OCI-LY3 (cell line): ENCODE measurements around the gene OR52E8.

Experiments used
- H2AFZ ChIP-seq: fragments of 200-600, 300-600 bp; shearing (Covaris generic); 2 replicates; pipeline ENCODE4 v1.6.0; 2014; ENCODE audit warnings: antibody characterized with exemption, low read depth, low read length
- H3K27ac ChIP-seq: fragments of 200-600, 300-600 bp; sonication (generic); 2 replicates; pipeline ENCODE4 v1.5.1; 2014; ENCODE audit warnings: mild to moderate bottlenecking, low read length, moderate library complexity, mixed read lengths
- H3K27me3 ChIP-seq: fragments of 200-600, 300-600 bp; sonication (generic); 2 replicates; pipeline ENCODE4 v1.6.1; 2014; ENCODE audit warnings: low read depth, low read length, mixed read lengths
- H3K36me3 ChIP-seq: fragments of 200-600, 300-600 bp; sonication (generic); replicated peaks from 2 replicates; pipeline ENCODE3; 2014; ENCODE audit warnings: low read depth, low read length, mixed read lengths
- H3K4me1 ChIP-seq: fragments of 300-600, 200-600 bp; sonication (generic); 2 replicates; pipeline ENCODE4 v1.6.1; 2014; ENCODE audit warnings: low read length, mixed read lengths
- H3K4me2 ChIP-seq: fragments of 200-600, 300-600 bp; sonication (generic); 2 replicates; pipeline ENCODE4 v1.6.1; 2014; ENCODE audit warnings: low read length, mixed read lengths
- H3K4me3 ChIP-seq: fragments of 300-600, 200-600 bp; sonication (generic); 2 replicates; pipeline ENCODE4 v1.5.1; 2014; ENCODE audit warnings: antibody characterized with exemption, mild to moderate bottlenecking, low read length, moderate library complexity
- H3K79me2 ChIP-seq: fragments of 300-600, 200-600 bp; shearing (Covaris generic); 2 replicates; pipeline ENCODE4 v1.6.1; 2014; ENCODE audit warnings: mild to moderate bottlenecking, low read length, mixed read lengths
- H3K9ac ChIP-seq: fragments of 300-600, 200-600 bp; shearing (Covaris generic); 2 replicates; pipeline ENCODE4 v1.6.0; 2014; ENCODE audit warnings: mild to moderate bottlenecking, low read length, moderate library complexity
- H3K9me3 ChIP-seq: fragments of 200-600, 300-600 bp; shearing (Covaris generic); 2 replicates; pipeline ENCODE4 v1.6.1; 2014; ENCODE audit warnings: low read length, mixed read lengths; ENCODE audit not compliant: insufficient read depth
- H4K20me1 ChIP-seq: fragments of 200-600, 300-600 bp; sonication (generic); 2 replicates; pipeline ENCODE4 v1.6.1; 2016; ENCODE audit warnings: low read length, mixed read lengths; ENCODE audit not compliant: insufficient read depth
- CTCF ChIP-seq: fragments of 200-600, 300-600 bp; sonication (generic); IDR thresholded peaks from 2 replicates; pipeline ENCODE4 v1.5.1; 2014; ENCODE audit warnings: antibody characterized with exemption, low read length, low read depth
- EZH2phosphoT487 ChIP-seq: fragments of 200-600 bp; shearing (Covaris generic); IDR thresholded peaks from 2 replicates; pipeline ENCODE4 v1.6.1; 2018; ENCODE audit warnings: antibody characterized with exemption, mixed run types, low read depth

The OR52E8 gene

DNA sequence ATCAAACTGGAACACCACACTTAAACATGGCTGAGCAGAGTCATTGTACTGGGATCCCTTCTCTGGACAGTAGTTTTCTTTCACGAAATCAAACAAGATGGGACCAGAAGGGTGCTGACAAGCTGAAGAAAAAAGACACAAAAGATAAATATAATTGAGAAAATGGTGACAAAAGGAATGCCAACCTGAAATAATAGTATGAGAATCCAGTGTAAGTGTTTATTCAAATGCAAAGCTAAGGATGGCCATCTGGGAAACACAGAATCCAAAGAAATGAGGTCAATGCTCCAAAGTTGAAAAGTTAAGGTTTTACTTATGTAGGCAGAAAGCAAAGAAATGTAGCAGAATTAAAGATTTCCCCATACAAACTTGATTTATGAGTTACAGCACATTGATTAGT is 30.2 kb upstream of the OR52E8 start:
- Histone ChIP-seq H3K4me1 (no peaks in the 10 kb centered on the region), H4K20me1 (no peaks in the 10 kb centered on the region), H3K79me2 (no peaks in the 10 kb centered on the region), H3K27ac (no peak overlapping the region), H3K36me3 (no peaks in the 10 kb centered on the region), H3K27me3 (peaks cover 10% of the 10 kb centered on the region; the same call in 1 of the 2 replicates), H3K9ac (no peak overlapping the region), H3K4me2 (no peak overlapping the region), H2AFZ (no peak overlapping the region), H3K4me3 (no peak overlapping the region), H3K9me3 (no peaks in the 10 kb centered on the region)
- TF ChIP-seq EZH2phosphoT487, result no peak
- no peak for TF ChIP-seq CTCF

DNA sequence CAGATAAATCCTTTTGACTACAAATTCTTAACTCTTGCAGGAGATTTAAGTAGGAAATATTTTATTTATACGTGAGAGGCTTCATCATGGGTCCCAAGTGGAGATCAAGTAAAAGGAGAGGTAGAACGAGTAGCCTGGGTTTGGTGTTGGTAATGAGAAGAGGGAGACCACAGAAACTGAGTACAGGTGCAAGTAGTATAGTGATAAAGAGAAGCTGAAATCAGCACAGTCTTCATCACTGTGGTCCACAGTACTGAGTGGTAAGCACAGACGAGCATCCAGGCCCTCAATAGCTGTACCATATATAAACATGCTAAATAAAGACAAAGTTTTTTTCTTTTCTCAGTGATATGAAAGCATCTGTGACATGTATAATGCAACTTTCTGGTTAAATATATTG is 29.7 kb upstream of the OR52E8 start:
- H4K20me1 ChIP-seq, result no peaks in the 10 kb centered on the region
- H3K27me3 ChIP-seq, result peaks cover 10% of the 10 kb centered on the region; the same call in 1 of the 2 replicates
- no peaks in the 10 kb centered on the region for H3K4me1 ChIP-seq
- H3K4me2 ChIP-seq, result no peak overlapping the region
- H3K9me3 ChIP-seq, result no peaks in the 10 kb centered on the region
- H2AFZ ChIP-seq, result no peak overlapping the region
- no peak overlapping the region for H3K27ac ChIP-seq
- TF ChIP-seq EZH2phosphoT487 (no peak), CTCF (no peak)
- H3K4me3 ChIP-seq, result no peak overlapping the region
- no peak overlapping the region for H3K9ac ChIP-seq
- no peaks in the 10 kb centered on the region for H3K79me2 ChIP-seq
- no peaks in the 10 kb centered on the region for H3K36me3 ChIP-seq

DNA sequence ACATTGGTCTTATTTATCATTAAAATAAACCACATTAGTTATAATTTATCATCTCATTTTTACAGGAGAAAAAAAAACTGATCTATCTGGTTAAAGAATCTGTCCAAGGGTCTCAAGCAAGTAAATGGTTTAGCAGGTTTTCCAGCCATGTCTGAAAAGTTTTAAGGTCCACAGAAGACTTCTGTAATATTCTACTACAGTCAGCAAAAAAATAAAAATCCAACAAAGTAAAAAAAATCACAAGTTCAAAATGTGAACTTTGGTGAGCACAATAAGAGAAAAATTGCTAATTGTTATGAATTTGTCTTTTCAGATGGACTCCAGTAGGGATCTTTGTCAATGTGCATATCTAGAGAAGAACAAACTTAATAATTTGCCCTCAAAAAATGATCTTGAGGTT is 24.3 kb upstream of the OR52E8 start:
- H3K4me1 ChIP-seq, result no peaks in the 10 kb centered on the region
- no peak overlapping the region for H3K27ac ChIP-seq
- H2AFZ ChIP-seq, result no peak overlapping the region
- no peaks in the 10 kb centered on the region for H3K79me2 ChIP-seq
- H3K4me2 ChIP-seq, result no peak overlapping the region
- H3K4me3 ChIP-seq, result no peak overlapping the region
- peaks cover 3% of the 10 kb centered on the region; the same call in 1 of the 2 replicates for H3K27me3 ChIP-seq
- H4K20me1 ChIP-seq, result no peaks in the 10 kb centered on the region
- H3K9ac ChIP-seq, result no peak overlapping the region
- H3K9me3 ChIP-seq, result no peaks in the 10 kb centered on the region
- H3K36me3 ChIP-seq, result no peaks in the 10 kb centered on the region
- no peak for TF ChIP-seq CTCF

GRCh38 chr11:5880329-5880728 is 22.8 kb upstream of the OR52E8 start, which contains the start of gene OR52E4:
TSS of gene OR52E4 (plus strand) at chr11:5880629. CDS start at chr11:5884293, 3,664 bp downstream.
- TF ChIP-seq CTCF (no peak), EZH2phosphoT487 (no peak)
- Histone ChIP-seq H3K36me3 (no peaks in the 10 kb centered on the region), H3K4me2 (no peak within 1 kb of the TSS), H3K4me3 (no peak within 1 kb of the TSS), H4K20me1 (no peaks in the 10 kb centered on the region), H2AFZ (no peak within 1 kb of the TSS), H3K27me3 (peaks cover 3% of the 10 kb centered on the region; the same call in 1 of the 2 replicates), H3K9me3 (no peaks in the 10 kb centered on the region), H3K9ac (no peak within 1 kb of the TSS), H3K4me1 (no peaks in the 10 kb centered on the region), H3K27ac (no peak within 1 kb of the TSS), H3K79me2 (no peaks in the 10 kb centered on the region)
